Hindlimb muscle (tissue), 1 donor: Measurements from ENCODE around the gene RNU2-1. TPM values are rescaled to one million over a fixed set of nuclear protein-coding genes. Genes with fewer than 3 reads are reported as not detected.
"Not testable (repeated sequence)": the region's sequence is repeated elsewhere in the genome, so short reads cannot be mapped to it uniquely, and the experiment has no call there.

Experiments used
- DNase-seq: peaks from one replicate; pipeline ENCODE4 v3.0.0-alpha.2; 2013
- polyA plus RNA-seq: library from polyadenylated mRNA; unstranded; fragments of 120-200 nt; gene quantifications from one replicate; pipeline ENCODE4 v1.2.1, GENCODE V29; 2013; ENCODE audit not compliant: insufficient read length

Gene RNU2-1
- 2.1 TPM for polyA plus RNA-seq

GRCh38 chr17:43233877-43234276, at the start of gene RNU2-1:
RNU2-1 (minus strand) TSS chr17:43233977.
- not testable (repeated sequence) for DNase-seq

- DNase-seq, result not testable (repeated sequence)
Measured at GRCh38 chr17:43272914-43273313, 39.1 kb upstream of the RNU2-1 start.

- not testable (repeated sequence) for DNase-seq
Measured at GRCh38 chr17:43272483-43272882, 38.7 kb upstream of the RNU2-1 start.

GRCh38 chr17:43270552-43271504, 37.1 kb upstream of the RNU2-1 start:
- DNase-seq, result not testable (repeated sequence)

GRCh38 chr17:43246456-43246855, 12.7 kb upstream of the RNU2-1 start:
- DNase-seq, result not testable (repeated sequence)

- DNase-seq, result not testable (repeated sequence)
Measured at GRCh38 chr17:43240596-43241352, 7.0 kb upstream of the RNU2-1 start.

GRCh38 chr17:43239597-43239996, 5.8 kb upstream of the RNU2-1 start:
- DNase-seq, result not testable (repeated sequence)

- not testable (repeated sequence) for DNase-seq
Measured at GRCh38 chr17:43233263-43233662, 514 bp downstream of the RNU2-1 start.

- DNase-seq, result not testable (repeated sequence)
Measured at GRCh38 chr17:43232021-43232699, 1.6 kb downstream of the RNU2-1 start.

- DNase-seq, result not testable (repeated sequence)
Measured at GRCh38 chr17:43231205-43232020, 2.4 kb downstream of the RNU2-1 start.

- not testable (repeated sequence) for DNase-seq
Measured at GRCh38 chr17:43228020-43228782, 5.6 kb downstream of the RNU2-1 start, which contains the start of gene CCDC200. CCDC200 (minus strand) TSS chr17:43228623; CDS start chr17:43228554, 69 bp downstream.

- no peak for DNase-seq
Measured at GRCh38 chr17:43226393-43226792, 7.4 kb downstream of the RNU2-1 start.

- no peak for DNase-seq
Measured at GRCh38 chr17:43224146-43224705, 9.6 kb downstream of the RNU2-1 start.

- DNase-seq, result no peak
Measured at GRCh38 chr17:43220511-43221125, 13.2 kb downstream of the RNU2-1 start.

GRCh38 chr17:43219746-43220380, 13.9 kb downstream of the RNU2-1 start:
- DNase-seq, result no peak

GRCh38 chr17:43219001-43219400, 14.8 kb downstream of the RNU2-1 start:
- no peak for DNase-seq

- no peak for DNase-seq
Measured at GRCh38 chr17:43217614-43218087, 16.1 kb downstream of the RNU2-1 start.

GRCh38 chr17:43216762-43217613, 16.8 kb downstream of the RNU2-1 start:
- DNase-seq, result no peak
